Measurements from ENCODE around the gene PUS7L.
"Not testable (repeated sequence)": the region's sequence is repeated elsewhere in the genome, so short reads cannot be mapped to it uniquely, and the experiment has no call there.

PUS7L gene

DNA sequence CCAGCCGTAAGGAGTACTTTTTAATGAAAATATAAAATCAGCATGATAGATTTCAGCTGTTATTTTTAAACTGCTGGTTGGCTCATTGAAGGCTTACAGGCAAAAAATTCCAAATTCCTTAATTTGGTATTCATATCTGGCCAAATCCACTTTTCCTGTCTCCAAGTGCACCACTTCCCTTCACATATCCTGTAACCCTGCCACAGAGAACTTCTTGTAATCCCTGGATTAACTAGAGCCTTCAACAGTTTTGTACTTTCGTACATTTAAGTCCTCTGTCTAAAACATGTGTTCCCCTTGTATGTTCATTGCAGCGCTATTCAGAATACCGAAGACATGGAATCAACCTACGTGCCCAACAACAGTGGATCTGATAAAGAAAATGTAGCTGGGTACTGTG is 9.6 kb downstream of the PUS7L start:
- no peak for DNase-seq

DNA sequence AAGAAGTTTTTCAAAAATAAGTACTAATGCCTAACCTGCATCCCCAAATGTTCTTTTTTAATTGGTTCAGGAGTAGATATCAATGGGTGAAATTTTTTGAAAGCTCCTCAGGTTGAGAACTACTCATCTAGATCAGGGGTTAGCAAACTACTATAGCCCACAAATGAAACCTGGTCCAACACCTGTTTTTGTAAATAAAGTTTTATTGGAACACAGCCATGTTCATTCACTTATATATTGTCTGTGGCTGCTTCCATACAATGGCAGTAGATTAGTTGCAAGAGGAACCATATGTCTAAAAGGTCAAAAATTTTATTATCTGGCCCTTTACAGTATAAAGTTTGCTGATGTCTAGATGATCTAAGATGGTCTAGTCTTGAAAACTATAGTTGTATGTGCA is 13.8 kb downstream of the PUS7L start:
- DNase-seq = no peak

DNA sequence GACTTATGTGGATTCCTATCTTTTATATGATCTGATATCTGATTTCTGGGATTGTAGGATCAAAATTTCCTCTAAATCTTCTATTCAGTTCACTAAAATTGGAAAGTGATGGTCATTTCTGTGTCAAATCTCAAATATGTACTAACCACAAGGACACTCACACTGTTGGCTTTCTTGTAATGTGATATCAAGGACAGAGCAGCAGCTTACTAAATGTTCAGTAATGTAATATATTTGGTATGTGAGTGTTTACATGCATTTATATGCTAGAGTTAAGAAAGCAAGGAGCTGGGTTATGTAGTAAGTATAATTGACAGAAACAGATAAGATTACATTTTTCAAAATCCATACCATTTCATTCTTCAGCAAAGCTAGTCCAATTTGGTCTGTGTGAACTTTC is 16.5 kb downstream of the PUS7L start:
- DNase-seq = no peak

DNA sequence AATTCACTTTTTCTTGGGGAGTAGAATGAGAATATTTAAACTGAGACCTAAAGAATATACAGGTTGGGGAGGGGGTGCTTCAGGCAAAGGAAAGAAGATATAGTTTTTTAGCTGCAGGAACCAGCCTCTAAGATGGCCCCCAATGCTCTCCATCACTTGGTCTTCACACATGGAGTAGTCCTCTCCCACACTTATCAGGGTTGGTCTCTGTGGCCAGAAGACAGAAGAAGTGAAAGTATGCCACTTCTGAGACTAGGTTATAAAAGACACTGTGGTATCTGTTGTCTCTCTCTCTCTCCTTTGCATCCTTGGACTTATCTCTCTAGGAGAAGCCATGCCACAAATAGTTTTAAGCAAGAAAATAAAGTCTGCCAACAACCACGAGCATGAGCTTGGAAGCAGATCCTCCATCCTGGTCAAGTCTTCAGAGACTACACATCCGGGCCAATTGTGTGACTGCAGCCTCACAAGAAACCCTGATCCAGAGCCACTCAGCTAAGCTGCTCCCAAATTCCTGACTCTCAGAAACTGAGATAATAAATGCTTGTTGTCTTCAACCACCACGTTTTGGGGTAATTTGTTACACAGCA is 18.0 kb downstream of the PUS7L start:
- no peak for DNase-seq

DNA sequence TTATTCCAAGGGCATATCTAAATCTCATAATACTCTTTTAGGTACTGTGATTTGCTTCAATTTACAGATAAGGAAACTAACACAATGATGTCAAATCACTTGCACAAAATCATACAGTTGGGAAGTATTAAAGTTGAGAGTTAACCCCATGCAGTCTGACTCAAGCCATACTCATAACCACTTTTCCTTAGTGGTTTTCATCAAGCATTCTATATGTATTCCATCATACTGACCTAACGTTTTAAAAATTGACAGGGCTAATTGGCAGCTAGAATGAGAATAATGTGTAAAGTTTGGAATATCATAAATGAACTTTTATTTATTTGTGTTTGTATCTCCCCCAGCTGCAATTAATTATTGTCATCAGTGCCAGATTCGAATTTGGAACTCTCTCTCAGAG is 20.9 kb downstream of the PUS7L start:
- DNase-seq = no peak

DNA sequence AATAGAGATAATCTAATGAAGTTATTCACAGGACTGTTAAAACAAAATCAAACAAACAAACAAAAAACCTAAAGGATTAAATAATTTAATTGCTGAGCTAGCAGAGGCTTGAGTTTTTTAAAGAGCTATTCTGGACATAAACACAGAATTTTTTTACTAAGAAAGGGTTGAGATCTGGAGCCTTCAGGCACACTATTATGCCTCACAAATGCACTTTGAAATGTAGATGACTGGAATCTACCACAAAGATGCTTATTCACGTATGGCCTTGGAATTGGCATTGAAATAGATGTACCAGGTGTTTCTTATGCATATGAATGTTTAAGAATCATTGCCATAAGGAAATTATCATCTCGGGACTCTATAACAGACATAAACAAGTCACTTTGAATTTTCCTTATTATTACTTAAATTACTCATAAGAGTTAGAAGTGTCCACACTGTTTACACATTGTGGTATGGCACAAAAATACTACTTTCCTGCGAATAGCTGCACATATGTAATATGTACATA is 21.6 kb downstream of the PUS7L start:
- no peak for DNase-seq

DNA sequence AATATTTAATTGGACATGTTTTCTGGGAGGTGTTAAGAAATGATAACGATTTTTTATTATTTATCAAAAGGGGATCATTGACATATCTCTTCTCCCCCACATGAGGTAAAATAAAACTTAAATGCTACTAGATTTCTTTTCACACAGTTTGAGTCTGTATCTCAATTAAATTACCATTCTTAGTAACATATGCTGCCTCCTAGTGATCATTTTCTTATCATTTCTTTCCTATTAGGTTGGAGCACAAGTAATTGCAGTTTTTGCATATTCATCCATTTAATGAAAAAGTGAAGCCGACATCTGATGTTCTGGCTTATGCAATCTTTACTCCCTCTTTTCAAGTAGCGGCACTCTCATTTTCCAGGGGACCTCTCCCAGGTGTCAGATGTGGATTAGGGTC is 24.9 kb downstream of the PUS7L start:
- no peak for DNase-seq

DNA sequence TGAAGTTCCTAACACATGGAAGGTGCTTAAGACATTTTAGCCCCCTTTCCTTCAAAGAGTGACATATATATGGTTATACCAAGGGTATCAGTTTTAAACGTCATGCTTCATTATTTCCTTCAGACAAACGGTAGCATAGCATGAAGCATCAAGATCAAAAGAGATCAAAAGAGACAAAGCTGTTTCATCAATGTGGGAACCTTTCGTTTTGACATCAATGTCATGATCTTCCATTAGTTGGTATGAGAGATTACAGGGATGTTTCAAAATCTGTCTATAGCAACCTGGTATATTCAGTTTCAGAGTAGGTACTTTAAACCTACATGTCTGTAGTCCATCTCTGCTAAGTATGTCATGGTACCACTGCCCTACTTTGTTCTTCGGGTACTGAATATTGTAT is 28.3 kb downstream of the PUS7L start:
- no peak for DNase-seq

DNA sequence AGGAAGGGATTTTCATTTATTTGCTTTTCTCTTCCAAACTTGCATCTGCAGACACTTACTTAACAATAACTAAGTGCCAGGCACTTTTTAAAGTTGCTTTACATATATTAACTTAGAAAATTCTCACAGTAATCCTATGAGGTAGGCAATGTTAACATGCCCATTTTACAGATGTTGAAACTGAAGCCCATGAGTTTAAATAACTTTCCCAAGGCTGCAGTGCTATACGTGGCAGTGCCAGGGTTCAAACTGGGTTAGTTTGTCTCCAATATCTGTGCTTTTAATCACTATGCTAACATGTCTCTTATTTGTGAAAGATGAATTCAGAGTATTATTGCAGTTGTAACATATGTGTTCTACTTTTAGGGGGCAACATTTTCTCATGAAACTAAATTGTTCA is 29.9 kb downstream of the PUS7L start:
- DNase-seq = no peak

DNA sequence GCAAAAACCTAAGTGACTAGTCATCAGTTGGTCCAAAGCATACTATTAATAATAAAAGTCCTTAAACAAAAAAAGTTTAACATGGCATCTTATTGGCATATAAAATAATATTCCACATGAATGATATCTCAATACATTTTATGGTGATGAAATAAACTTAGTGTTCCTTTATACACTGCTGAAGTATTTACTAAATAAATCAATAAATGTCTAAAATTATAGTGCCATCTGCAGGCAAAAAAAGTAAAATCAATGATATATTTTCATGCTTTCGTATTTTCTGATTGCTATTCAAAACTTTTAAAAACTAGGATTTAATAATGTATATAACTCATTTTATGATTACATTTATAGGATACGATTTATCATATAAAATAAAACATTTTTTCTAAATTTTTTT is 30.5 kb downstream of the PUS7L start:
- no peak for DNase-seq

DNA sequence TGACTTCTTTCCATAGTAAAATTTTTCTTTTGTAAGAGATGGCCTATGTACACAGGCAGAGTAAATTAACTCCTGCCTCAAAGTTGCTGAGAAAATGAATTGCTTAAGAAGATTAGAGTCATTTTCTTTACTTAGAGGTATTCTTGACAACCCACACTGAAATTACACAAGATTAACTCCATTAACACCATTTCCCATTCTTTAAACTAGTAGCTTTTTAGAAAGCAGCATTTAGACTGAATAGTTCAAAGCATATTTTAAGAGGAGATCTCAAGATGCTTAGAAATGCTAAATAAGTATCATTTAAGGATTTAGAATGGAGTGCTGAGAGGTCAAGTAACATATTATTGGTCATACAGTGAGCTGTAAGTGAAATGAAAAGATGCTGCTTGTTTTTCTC is 35.5 kb downstream of the PUS7L start:
- no peak for DNase-seq

DNA sequence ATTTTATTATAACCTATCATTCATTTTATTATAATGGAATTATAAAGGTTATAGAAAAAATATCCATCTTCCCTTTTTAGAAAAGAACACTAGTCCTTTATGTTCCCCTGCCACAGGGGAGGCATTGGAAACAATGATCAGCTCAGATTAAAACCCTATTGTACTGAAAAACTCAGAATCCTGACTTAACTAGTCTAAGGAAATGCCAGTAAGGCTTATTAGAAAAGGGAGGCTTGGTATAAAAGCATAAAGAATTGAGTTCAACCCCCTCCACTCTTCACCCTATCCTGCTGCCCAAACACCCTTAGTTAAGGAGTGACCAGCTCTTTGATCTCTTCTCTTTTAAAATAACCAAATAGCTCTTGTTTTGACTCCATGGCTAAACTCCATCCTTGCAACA is 36.0 kb downstream of the PUS7L start:
- DNase-seq = no peak

DNA sequence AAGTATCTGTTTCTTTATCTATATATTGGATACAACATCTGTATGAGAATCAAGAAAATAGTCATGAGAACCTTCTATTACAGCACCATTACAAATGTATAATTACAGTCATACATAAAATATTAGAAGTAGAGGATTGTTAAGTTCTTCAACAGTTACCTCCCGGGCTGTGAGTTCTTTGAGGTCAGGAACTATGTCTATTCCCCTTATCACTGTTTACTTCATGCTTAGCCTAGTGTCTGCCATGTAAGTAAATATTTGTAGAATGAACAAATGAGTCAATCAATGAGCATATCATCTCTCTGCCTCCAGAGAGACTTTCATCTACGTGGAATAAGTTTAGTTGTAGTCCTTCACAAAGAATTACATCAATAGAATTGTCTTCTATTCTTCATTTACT is 47.2 kb downstream of the PUS7L start:
- no peak for DNase-seq

DNA sequence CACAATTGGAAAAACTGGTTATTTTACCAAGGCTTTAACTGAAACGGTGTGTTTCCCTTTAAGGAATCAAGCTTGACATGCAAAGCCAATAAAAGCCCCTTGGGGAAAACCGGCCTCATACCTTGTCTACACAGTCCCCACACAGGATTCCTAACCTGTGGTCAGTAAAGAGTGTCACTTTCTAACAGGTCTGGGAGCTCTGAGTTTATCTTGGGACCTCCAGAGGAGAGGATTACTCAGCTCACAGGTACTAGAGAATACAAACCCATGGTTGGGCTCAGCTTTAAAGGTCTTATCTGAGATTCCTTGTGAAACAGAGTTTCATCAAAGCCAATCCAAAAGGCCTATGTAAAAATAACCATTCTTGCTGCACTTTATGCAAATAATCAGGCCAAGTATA is 54.8 kb downstream of the PUS7L start:
- not testable (repeated sequence) for DNase-seq

DNA sequence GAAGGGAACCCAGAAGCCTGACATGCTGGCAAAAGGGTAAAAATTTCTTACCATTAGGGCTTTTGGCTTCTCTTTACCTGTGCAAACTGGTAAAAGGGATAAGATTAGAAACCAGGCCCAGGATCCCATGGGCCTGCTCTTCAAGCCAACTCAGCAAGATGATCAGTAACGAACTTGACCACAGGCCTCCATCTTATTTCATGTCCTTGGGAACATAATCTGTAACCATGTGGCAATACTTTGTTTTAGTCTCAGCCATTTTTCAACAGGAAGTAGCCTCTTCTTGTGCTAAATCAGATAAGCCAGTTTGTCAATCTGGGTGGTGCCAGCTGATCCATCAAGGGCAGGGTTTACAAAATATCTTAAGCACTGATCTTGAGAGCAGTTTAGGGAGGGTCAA is 57.4 kb downstream of the PUS7L start:
- not testable (repeated sequence) for DNase-seq

DNA sequence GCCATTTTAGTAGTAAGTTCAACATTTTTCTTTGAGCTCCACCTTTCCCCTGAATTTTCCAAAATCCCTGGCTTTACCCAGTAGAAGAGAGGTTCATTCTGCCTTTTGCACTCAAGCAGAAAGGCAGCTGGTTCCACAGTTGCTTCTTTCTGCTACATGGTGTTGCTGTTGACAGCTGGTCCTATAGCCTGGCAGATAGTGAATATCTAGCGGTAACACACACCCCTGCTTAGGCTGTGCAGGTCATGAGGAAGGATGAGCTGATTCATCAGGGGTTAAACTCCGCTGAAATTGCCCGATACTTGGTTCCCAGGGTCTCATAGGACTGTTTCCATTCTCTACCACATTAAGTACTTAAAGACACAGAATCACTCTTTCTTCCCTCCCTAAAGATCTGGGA is 62.4 kb downstream of the PUS7L start:
- no peak for DNase-seq

DNA sequence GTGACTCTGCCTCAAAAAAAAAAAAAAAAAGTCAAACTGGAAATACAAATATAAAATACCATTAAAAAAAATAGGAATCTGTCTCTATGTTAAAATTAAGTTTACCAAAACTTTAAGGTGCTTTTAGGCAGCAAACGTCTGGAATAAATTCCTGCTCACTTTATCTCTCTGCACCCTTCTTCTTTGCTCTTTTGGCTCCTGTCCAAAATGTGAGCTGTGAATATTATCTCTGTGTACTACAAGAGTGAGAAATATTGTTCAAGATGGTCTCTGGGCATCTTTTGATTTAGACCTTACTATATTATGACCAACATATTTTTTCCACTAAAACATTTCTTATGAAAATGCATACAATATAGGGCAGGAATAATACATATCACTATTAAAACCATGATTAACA is 63.7 kb downstream of the PUS7L start:
- no peak for DNase-seq

DNA sequence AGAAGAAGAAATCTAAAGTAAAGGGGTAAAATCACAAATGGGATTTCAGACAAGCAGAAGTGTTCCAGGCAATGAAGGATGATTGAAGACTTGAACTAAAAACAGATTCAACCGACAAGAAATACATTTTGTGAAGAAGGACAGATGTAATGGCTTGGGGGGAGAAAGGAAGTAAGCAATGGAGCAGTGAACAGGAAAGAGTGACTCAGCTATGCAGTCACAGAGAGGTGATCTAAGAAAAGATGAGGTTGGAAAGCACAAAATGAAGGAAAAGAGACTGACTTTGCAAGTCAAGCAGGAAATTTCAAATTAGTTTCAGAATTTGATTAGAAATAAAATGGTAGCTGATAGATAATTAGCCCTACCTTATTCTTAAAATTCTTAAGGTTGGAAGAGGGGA is 66.5 kb downstream of the PUS7L start:
- DNase-seq = peak; percentile 10

DNA sequence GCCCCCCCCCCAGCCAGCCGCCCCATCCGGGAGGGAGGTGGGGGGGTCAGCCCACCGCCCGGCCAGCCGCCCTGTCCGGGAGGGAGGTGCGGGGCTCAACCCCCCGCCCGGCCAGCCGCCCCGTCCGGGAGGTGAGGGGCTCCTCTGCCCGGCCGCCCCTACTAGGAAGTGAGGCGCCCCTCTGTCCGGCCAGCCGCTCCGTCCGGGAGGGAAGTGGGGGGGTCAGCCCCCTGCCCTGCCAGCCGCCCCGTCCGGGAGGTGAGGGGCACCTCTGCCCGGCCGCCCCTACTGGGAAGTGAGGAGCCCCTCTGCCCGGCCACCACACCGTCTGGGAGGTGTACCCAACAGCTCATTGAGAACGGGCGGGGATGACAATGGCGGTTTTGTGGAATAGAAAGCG is 73.1 kb downstream of the PUS7L start:
- not testable (repeated sequence) for DNase-seq

DNA sequence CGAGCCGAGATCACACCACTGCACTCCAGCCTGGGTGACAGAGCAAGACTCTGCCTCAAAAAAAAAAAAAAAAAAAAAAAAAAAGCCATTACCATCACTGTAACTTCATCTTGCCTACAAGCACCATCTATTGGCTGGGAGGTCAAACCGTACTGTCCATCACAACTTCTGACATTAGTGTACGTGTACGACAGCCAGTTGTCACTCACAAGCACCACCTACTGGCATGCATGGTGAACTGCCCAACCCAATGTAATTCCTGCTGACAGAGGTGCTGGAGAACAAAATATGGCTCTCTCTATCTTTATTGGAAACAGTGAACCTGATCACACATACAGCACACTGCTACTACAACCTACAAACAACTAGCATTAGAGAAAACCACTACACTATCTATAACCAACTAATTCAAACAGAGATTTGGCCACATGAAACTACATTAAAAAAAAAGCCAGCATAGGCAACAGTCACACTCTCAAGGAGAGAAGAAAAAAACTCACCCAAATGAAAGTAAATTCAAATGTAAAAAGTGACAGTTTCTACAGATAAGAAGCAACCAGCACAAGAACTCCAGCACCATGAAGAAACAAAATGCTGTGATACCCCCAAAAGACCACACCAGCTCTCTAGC is 82.3 kb downstream of the PUS7L start:
- peak; percentile 8 for DNase-seq

DNA sequence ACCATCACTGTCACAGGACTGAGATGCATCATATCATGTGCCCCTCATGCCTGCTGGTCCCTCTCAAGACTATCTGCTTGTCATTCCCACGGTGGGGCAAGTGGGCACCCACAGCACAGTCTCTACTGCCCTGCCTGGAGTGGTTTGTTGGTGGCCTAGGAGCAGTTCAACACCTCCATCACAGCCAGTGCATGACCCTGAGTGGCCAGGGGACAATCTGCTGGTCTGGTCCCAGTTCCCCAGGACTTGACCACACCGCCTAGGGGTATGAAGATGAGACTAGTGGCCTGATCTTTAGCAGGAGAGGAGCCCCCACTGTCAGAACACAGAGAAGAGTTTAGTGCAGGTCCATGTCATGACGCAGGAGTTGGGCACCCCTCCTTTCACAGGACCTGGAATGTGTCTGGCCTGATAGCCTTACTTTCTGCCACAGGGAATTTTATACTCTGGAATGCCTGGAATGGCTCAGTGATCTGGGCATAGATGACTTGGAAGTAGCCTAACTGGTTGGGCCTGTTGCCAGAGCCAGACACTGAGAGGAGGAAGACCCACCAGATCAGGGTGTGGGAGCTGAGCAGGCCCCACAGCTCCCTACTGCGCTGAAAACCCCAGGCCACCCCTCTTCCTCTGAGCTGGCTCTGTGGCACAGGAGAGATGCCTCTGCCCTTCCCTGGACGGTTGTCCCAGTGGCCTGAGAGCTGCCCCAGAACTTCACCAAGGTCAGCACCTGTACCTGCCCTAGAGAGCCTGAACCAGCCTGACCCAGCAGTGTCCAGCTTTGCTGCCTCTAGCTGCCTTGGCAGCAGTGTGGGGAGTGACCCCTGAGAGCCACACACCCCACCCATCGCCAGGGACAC is 83.3 kb downstream of the PUS7L start:
- DNase-seq = no peak

DNA sequence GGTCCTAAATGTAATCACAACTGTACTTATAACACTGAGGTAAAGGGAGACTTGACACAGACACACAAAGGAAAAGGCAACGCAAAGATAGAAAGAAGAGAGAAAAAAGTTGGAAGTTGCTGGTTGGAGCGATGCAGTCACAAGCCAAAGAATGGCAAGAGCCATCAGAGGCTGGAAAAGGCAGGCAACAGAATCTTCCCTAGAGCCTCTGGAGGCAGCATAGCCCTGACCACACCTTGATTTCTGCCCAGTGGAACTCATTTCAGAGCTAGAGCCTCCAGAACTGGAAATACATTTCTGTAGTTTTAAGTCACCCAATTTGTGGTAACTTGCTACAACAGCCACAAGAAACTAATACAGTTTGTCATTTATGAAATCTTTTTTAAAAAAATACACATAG is 89.2 kb downstream of the PUS7L start:
- no peak for DNase-seq

Measured in KG1 (cell line).